Activated naive CD8-positive, alpha-beta T cell (primary cell): Measurements from ENCODE around the gene CRISP2.

Experiments used
- H3K27ac Mint-ChIP-seq: one replicate; pipeline ENCODE4 v1.8.0; 2021; ENCODE audit warnings: mixed read lengths
- H3K27me3 Mint-ChIP-seq: one replicate; pipeline ENCODE4 v1.8.0; 2021; ENCODE audit warnings: mixed read lengths
- H3K36me3 Mint-ChIP-seq: one replicate; pipeline ENCODE4 v1.8.0; 2021; ENCODE audit warnings: mixed read lengths
- H3K4me1 Mint-ChIP-seq: one replicate; pipeline ENCODE4 v1.8.0; 2021; ENCODE audit warnings: low read depth, mixed read lengths
- H3K4me3 Mint-ChIP-seq: one replicate; pipeline ENCODE4 v1.8.0; 2021; ENCODE audit warnings: mild to moderate bottlenecking, mixed read lengths
- H3K9me3 Mint-ChIP-seq: one replicate; pipeline ENCODE4 v1.8.0; 2021; ENCODE audit warnings: low read depth, mixed read lengths

Gene CRISP2

GRCh38 chr6:49645139-49645538 is 68.2 kb downstream of the CRISP2 start:
- Mint-ChIP-seq H3K4me3 (no peak overlapping the region), H3K9me3 (peaks cover 5% of the 10 kb centered on the region), H3K27me3 (no peaks in the 10 kb centered on the region)

More at GRCh38 chr6:49645139-49645538, 68.2 kb downstream of the CRISP2 start:
- Mint-ChIP-seq H3K4me1 (no peaks in the 10 kb centered on the region), H3K27ac (no peak overlapping the region), H3K36me3 (no peaks in the 10 kb centered on the region)
